Endothelial cell (in vitro differentiated cells): Measurements from ENCODE around the gene TDG. TPM values are rescaled to one million over a fixed set of nuclear protein-coding genes. Genes with fewer than 3 reads are reported as not detected.

Experiments used
- total RNA-seq: library from RNA; stranded (reverse); fragmentation: NEBNext Ultra II Directional; extraction: Animal tissue kit (Norgen Biotek cat#: 25700); gene quantifications from one replicate; pipeline ENCODE4 v1.2.1, GENCODE V29; 2021; ENCODE audit not compliant: unreplicated experiment

Gene TDG
- total RNA-seq, 1 donor from 2014 or later = 28.6 TPM

Other genes starting within 250 kb of the TDG start
- gene NT5DC3, start 124.6 kb upstream of the TDG start, total RNA-seq = 1.3 TPM
- 729 TPM for gene HSP90B1, start 35.5 kb upstream of the TDG start, total RNA-seq
- 3.8 TPM for gene GLT8D2, start 84.3 kb downstream of the TDG start, total RNA-seq
- gene HCFC2, start 98.7 kb downstream of the TDG start, total RNA-seq = 13.3 TPM
- gene NFYB, start 172.3 kb downstream of the TDG start, total RNA-seq = 19.7 TPM
- gene TXNRD1, start 249.9 kb downstream of the TDG start, total RNA-seq = 105 TPM